ENCODE measurements around the gene TAS1R1.

TAS1R1 gene

DNA sequence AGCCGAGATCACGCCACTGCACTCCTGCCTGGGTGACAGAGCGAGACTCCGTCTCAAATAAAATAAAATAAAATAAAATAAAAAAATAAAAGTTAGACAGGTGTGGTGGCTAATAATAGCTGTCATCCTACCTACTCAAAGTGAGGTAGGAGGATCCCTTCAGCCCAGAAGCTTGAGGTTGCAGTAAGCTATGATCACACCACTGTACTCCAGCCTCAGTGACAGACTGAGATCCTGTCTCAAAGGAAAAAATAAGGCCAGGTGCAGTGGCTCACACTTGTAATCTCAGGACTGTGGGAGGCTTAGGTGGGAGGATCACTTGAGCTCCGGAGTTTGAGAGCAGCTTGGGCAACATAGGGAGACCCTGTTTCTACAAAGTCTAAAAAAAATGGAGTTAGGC, 18.8 kb upstream of the TAS1R1 start:
- no peak for DNase-seq (ENCODE audit: low read depth)

DNA sequence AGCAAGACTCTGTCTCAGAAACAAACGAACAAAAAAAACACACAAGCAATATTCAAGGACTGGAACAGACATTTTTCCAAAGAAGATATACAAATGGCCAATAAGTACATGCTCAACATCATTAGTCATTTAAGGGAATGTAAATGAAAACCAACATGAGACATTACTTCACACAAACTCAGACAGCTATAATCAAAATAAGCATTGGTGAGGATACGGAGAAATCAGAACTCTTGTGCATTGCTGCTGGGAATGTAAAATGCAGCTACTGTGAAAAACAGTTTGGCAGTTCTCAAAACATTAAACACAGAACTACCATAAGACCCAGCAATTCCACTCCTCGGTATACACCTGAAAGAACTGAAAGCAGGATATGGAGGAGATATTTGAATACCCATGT, 16.2 kb upstream of the TAS1R1 start:
- TF ChIP-seq, protein P1, sequence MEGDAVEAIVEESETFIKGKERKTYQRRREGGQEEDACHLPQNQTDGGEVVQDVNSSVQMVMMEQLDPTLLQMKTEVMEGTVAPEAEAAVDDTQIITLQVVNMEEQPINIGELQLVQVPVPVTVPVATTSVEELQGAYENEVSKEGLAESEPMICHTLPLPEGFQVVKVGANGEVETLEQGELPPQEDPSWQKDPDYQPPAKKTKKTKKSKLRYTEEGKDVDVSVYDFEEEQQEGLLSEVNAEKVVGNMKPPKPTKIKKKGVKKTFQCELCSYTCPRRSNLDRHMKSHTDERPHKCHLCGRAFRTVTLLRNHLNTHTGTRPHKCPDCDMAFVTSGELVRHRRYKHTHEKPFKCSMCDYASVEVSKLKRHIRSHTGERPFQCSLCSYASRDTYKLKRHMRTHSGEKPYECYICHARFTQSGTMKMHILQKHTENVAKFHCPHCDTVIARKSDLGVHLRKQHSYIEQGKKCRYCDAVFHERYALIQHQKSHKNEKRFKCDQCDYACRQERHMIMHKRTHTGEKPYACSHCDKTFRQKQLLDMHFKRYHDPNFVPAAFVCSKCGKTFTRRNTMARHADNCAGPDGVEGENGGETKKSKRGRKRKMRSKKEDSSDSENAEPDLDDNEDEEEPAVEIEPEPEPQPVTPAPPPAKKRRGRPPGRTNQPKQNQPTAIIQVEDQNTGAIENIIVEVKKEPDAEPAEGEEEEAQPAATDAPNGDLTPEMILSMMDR (conservative IDR thresholded peaks at IDR 0.05; ENCODE audit: low read length), result no peak

More for the DNA sequence above, 18.8 kb upstream of the TAS1R1 start:
- no peak overlapping the region for H3K4me3 ChIP-seq (ENCODE audit: low read length)
- TF ChIP-seq, protein P1 (conservative IDR thresholded peaks at IDR 0.05; ENCODE audit: low read length), result no peak

DNA sequence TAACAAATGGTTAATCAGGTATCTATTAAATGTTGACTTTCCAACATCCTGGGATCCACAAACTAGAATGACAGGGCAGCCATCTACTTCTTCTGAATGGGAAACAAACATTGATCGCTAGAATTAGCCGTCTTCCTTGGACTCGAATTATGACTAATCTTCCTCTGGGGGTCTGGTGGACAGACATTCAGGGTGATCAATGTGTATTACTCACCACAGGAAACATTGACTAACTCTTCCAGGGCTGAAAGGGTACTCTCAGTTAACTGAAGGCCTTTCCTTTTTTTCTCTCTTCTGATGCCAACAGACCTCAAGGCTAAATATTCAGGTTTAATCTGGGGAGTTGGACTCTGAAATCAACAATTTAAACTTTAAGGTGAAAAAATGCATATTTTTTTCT, 10.3 kb upstream of the TAS1R1 start:
- TF ChIP-seq, protein P1 (conservative IDR thresholded peaks at IDR 0.05; ENCODE audit: low read length), result no peak
- H3K4me3 ChIP-seq (ENCODE audit: low read length), result no peak overlapping the region
- DNase-seq (ENCODE audit: low read depth), result no peak

More for the DNA sequence above, 16.2 kb upstream of the TAS1R1 start:
- no peak overlapping the region for H3K4me3 ChIP-seq (ENCODE audit: low read length)
- DNase-seq (ENCODE audit: low read depth), result peak; percentile 52

DNA sequence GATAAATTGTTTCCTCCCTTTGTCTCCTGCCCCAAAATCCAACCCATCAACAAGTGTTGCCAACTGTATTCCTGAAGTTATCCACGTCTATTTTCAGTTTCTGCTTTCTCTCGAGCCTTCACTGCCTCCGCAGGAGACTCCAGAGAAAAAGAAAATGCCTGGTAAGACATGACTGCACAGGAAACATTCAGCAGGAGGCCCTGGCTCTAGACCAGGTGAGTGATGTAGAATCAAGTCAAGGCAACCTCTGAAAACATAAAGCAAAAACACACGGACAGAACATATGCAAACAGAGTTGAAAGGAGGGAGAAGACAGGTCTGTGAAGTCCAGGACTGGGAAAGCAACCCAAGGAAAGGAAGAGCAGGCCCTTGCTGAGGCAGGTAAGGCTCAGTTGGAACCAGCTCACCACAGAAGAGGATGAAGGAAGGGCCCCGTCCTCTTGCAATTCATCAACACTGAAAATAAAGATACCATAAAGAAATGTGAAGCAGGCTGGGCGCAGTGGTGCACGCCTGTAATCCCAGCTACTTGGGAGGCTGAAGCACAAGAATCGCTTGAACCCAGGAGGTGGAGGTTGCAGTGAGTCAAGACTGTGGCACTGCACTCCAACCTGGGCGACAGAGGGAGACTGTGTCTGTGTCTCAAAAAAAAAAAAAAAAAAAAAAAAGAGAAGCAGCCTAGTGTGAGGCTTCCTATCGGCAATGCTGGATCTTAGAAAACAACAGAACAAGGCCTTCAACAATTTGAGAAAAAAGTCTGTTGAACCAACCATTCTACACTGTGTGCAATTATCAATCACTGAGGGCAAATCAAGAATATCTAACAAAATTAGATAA, 9.6 kb upstream of the TAS1R1 start:
- TF ChIP-seq, protein P1 (conservative IDR thresholded peaks at IDR 0.05; ENCODE audit: low read length), result no peak

DNA sequence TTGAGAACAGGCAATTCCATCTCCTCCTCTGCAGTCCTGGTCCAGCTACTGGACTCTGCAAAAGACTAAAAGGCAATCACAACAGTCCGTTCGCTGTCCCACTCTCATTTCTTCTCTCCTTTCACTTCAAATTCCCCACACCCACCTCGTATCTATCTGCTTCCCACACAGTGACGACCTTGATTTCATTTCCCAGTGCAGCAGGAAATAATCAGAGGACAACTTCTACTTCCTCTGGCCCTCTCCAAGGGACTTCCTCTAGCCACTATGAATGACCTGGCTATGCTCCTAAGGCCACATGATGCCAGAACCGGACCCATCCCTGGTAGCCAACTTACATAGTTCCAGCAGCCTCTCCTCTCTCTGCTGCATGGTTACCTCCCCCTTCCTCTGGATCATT, 8.8 kb upstream of the TAS1R1 start:
- H3K4me3 ChIP-seq (ENCODE audit: low read length), result no peak overlapping the region
- TF ChIP-seq, protein P1 (conservative IDR thresholded peaks at IDR 0.05; ENCODE audit: low read length), result no peak
- no peak for DNase-seq (ENCODE audit: low read depth)

More for the DNA sequence above, 9.6 kb upstream of the TAS1R1 start:
- no peak overlapping the region for H3K4me3 ChIP-seq (ENCODE audit: low read length)
- no peak for DNase-seq (ENCODE audit: low read depth)

DNA sequence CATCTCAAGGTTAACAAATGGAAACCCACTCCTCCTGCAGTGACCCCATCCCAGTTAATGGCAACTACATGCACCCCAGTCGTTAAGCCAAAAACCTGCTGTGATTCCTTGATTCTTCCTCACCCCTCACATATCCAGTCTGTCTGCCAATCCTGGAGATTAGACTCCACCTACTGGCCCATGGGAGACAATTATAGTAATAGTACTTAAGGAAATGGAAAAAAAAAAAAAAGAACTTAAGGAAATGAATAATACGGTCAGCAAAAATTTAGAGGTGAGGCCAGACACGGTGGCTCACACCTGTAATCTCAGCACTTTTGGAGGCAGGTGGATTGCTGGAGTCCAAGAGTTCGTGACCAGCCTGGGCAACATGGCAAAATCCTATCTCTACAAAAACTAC, 7.8 kb upstream of the TAS1R1 start:
- no peak overlapping the region for H3K4me3 ChIP-seq (ENCODE audit: low read length)
- no peak for DNase-seq (ENCODE audit: low read depth)
- TF ChIP-seq, protein P1 (conservative IDR thresholded peaks at IDR 0.05; ENCODE audit: low read length), result no peak
